GM19463 (cell line): Measurements from ENCODE around the gene ITFG2.
"Not testable (repeated sequence)": the region's sequence is repeated elsewhere in the genome, so short reads cannot be mapped to it uniquely, and the experiment has no call there.

Source experiments
- ATAC-seq: cut with Tn5 transposase; IDR thresholded peaks from one replicate; pipeline ENCODE4 v1.9.1; 2021; ENCODE audit warnings: mild to moderate bottlenecking, moderate library complexity; ENCODE audit not compliant: unreplicated experiment

Gene ITFG2

GRCh38 chr12:2812290-2813213, at the start of gene ITFG2:
Gene ITFG2 (plus strand): TSS chr12:2812668. CDS start chr12:2812761, 93 bp downstream.
- peak; percentile 96 for ATAC-seq

DNA sequence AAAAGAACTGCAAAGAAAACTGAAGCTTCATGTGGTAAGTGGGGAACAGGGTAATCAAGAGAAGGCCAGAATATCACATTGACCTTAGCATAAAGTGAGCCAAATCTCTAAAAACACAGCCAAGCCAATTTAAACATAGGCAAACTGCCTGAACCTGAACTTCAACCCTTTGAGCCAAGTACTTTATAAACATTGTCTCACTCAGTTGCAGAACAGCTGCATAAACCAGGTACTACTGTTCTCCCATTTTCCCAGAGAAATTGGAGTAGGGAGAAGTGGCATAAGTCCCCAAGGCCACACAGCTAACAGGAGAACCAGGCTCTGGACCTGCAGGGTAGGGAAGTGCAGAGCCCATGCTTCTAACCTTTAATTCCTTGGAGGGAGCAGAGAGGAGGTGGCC, 48.1 kb upstream of the ITFG2 start:
- no peak for ATAC-seq

DNA sequence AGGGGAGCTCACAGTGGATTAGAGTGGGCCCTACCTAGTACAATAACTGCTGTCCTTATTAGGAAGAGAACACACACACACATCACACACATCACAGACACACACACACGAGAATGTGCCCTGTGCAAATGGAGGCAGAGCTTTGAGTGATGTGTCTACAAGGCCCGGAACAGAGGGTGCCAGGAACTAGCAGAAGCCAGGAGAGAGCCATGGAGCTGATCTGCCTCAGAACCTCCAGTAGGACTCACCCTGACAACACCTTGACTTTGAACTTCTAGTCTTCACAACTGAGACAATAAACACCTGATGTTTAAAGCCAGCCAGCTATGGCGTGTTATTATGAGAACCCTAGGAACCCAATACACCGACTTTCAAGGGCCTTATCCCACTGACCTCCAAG, 47.4 kb upstream of the ITFG2 start:
- no peak for ATAC-seq

DNA sequence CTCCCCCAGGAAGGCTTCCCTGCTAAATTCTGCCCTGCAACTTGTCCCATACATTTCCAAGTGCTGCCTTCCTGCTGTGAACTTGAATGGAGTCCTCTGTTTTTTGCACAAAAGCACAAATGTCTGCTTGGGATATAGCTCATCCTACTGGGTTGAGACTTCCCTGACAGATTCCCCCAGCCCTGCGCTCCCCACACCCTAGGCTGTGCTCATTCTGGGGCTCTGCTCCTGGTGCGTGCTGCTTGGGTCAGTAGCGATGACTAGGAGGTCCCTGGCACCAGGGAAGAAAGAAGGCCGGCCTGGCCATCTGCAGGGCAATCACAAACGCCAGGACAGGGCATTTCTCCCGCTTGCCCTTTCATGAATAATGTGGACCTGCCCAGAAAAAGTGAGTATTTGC, 46.9 kb upstream of the ITFG2 start:
- no peak for ATAC-seq

- ATAC-seq, result no peak
Measured at GRCh38 chr12:2768224-2768961, 44.1 kb upstream of the ITFG2 start.

DNA sequence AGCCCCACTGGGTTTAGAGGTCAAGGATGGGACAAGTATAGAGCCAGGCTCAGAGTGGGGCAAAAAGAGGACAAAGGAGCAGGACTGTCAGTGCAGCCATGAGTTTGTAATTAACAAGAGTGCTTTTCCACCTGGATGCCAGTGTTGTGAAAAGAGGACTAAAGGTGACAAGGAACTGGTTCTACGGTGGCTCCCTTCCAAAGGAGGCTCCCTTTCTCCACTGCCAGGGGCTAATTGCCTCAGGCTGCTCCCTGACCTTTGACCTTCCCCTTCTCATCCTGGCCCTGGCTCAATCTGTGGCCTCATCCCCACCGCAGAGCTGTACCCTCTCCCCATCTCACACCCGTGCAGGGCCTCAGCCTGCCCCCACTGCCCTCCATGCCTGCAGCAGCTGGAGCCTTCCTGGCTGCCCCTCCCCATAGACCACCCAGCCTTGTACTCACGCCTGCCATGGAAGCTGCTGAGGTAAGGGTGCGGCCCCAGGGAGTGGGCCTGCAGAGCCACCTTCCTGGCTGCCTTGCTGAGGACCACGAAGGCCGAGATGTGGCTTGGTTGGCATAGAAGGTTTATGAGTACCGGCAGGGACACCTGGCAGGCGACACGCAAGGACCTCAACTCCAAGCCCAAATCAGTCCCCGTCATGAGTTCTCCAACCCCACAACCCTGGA, 42.5 kb upstream of the ITFG2 start:
- ATAC-seq, result no peak

GRCh38 chr12:2770544-2770943, 41.9 kb upstream of the ITFG2 start:
- not testable (repeated sequence) for ATAC-seq

DNA sequence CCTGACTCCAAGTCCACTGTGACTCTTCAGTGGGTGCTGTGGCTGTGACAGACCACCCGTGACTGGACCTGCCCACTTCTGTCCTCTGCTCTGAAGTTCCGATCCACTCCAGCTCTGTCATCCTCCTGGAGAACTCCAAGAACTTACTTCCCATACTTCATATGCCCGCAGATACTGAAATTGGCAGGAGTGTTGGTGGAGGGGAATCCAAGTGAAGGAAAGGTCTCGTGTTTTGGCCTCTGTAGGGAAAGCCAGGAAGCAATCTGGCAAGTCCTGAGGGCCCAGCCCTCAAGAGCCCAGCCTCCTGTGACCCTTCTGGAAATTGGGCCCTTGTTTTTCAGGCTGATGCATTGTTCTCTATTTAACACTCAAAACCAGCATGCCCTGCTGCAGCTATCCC, 40.1 kb upstream of the ITFG2 start:
- ATAC-seq, result no peak

- no peak for ATAC-seq
Measured at GRCh38 chr12:2773199-2773875, 39.1 kb upstream of the ITFG2 start.

- no peak for ATAC-seq
Measured at GRCh38 chr12:2775431-2775830, 37.0 kb upstream of the ITFG2 start.

DNA sequence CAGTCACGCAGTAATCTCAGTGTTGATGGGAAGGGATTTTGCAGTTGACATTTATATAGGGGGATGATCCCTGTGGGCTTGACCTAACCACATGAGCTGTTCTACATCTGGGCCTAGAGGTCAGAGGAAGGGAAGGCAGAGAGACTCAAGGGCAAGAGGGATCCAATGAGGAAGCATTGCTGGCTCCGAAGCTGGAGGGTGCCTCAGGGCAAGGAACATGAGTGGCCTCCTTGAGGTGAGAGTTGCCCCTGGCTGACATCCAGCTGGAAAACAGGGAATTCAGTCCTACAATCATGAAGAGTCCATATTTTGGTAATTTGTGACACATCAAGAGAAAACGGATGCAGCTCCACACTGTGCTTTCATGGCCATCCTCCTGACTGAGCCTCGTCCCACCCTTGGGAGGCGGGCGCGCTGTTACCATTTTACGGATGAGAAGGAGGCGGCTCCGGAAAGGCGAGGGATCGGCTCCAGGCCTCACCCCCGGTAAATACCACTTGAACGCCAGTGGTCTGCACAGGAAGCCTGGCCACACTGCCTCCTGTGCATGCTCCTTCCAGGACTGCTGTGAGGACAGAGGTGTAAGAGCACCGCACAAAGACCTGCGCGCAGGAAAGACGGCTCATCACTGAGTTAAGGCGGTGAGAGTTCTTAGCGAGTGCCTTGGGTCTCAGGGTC, 36.2 kb upstream of the ITFG2 start:
- ATAC-seq, result no peak

DNA sequence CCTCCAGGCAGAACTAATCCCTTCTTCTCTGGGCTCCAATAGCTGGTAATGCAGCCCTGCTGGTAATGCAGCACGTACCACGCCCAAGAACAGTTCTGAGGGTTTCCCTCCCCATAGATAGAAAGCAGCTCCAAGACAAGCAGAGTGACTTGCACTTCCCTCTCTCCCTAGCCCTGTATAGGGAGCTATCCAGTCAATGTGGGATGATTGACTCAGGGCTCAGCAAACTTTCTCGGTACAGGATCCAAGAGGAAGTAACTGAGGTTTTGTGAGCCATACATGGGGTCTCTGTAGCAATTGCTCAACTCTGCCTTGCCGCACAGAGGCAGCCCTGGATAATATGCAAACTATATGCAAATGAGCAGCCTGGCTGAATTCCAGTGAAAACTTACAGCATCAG, 33.2 kb upstream of the ITFG2 start:
- ATAC-seq, result no peak

DNA sequence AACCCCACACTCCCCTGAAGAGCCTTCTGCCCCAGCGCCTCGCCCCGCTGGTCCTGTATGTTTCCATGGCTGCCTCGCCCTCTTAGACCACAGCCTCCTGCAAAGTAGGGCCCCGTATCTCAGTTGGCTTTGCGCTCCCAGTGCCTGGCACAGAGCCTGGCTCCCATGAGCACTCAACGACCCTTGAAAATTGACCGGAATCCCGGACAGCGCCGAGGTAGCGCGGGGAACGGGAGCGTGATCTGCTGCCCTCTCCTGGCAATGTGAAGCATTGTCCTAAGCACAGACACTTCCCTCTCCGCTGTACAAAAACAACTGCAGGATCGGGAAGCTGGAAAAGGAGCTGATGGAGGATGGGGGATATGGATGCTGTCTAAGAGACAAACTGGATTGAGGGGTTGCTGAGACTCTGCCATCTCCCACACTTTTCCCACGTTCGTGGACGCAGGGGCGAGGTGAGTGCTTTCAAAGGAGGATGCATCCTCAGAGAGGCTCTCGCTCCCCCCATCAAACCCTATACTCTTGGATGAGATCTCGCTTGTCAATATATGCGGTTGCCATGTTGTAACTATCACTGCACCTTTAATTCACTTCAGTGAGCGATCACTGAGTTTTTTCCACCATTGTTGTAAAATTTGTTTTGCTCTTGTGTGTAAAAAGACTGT, 28.4 kb upstream of the ITFG2 start:
- ATAC-seq, result no peak

DNA sequence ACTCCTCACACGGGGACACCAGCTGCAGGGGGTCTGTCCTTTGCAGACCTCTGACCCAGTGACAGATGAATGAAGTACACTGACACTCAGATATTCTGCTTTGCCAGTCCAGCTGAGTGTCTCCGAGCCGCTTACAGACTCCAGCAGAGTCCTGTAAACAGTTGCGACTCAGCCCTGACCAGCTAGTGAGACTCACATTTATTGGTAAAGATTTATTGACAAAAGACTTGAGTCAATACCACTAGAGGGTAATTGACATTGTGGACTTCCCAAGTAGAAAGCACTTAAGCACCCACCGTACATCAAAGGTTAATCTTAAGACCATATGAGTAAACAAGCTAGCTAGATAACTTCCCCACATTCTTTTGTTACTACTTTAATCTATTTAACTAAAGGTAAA, 27.5 kb upstream of the ITFG2 start:
- no peak for ATAC-seq

DNA sequence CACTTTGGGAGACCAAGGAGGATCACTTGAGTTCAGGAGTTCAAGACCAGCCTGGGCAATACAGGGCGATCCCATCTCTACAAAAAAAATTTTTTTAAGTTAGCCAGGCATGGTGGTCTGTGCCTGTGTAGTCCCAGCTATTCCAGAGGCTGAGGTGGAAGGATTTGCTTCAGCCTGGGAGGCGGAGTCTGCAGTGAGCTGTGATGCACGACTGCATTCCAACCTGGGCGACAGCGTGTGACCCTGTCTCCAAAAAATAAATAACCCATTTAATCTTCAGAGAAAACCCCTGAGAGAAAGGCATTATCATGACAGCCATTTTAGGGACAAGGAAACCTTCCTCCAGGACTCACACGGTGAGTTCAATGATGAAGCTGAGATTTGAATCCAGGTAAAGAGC, 21.4 kb upstream of the ITFG2 start:
- ATAC-seq, result no peak

DNA sequence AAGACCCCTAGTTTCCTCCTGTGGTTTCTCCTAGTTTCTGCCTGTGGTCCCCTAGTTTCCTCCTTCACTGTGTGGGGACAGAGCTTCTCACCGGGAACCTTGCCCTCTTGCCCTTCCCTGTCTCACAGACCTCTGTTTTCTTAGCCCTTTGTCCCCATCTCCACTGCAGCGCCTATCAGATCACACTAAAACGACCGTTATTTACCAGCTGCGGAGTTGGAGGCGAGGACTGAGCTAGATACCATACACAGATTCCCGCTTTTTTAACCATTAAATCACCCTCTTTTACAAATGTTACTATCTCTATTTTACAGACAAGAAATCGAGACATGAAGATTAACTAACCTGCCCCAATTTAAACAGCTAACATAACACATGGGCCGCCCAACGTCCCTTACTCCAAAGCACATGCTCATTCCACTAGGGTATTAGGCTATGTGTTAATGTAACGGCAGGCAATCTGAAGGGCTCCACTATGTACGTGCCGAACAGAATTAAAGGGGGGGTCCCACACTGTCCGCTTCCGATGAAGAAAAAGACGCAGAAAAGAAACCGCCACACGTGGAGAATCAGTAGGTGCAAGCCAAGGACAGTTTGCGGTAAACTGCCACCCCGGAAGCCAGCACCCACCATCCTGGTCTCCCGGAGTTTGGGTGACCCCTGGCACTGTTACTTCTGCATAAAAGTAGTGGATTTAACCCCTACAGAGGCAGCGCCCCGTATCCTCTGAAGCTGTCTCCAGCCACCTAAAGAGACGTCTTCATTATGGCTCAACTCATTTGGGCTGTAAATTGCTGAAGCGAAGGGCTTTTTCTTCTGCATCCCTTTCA, 19.6 kb upstream of the ITFG2 start:
- no peak for ATAC-seq

DNA sequence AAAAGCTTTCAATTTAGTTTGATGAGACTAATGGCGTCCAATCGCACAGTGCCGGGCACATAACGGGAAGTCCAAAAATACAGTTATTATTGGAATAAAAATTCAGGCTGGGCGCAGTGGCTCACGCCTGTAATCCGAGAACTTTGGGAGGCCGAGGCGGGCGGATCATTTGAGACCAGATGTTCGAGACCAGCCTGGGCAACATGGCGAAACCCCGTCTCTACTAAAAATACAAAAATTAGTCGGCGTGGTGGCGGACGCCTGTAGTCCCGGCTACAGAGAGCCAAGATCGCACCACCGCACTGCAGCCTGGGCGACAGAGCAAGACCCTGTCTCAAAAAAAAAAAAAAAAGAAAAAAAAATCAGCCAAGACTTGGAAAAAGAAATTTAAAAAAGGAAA, 18.9 kb upstream of the ITFG2 start:
- no peak for ATAC-seq

DNA sequence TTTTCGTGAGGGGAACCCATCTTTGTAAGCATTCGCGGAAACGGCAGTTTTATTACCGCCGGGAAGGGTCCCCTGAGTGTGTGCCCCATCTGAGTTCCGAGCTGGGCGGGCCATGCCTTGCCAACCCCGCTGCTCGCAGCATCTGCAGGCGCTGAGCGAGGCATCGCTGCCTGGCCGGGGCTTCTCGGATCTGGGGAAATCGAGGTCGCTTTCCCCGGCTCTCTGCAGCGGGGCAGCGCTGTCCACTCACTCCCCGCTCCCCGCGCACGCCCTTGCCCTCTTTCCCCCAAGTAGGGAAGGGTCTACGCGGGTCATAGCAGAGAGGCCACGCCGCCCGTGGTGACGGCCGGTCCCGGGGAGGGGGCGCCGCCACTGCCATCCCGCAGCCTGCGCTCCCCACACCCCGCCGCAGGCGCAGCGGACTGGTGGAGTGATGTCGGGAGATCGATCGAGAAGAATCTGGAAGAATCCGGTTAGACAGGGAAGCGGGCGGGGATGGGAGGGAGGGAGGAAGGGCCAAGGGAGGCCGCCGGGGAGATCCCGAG, 18.2 kb upstream of the ITFG2 start:
- ATAC-seq, result no peak
